ENCODE measurements around the gene KRTAP17-1.

KRTAP17-1 gene

DNA sequence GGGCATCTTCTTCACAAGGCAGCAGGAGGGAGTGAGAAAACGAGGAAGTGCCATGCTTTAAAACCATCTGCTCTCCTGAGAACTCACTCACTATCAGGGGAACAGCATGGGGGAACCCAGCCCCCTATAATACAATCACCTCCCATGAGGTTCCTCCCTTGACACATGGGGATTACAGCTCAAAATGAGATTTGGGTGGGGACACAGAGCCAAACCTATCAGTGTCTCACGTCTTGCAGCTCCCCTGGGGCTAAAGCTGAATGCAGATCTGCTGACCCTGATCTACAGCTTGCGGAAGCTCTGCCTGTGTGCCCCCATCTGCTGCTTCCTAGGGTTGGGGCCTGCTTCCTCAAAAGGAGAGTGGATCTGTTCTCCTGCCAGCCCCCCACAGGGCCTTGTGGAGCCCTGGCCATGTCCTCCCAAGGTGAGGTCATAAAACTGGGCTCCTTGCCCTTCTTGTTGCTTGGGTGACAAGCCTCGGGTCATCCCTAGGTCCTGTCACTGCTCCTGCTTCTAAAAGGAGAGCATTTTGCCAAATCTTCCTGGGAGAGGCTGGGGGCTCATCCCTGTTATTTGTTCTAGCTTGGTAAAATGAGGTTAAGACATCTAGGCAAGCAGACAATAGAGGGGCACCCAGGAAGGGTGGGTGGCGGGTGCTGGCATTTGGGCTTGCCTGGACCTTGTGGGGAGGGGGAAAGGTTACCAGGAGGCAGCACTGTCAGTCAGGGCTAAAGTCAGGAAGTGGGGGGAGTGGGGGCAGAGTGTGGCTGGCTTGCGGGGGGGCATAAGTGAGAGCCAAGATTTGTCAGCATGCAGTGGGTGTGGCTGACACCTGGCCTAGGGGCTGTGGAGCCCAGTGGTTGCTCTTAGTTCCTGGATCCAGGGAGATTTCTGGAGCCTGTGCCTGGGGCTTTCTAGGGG, 19.1 kb upstream of the KRTAP17-1 start:
- no peak overlapping the region for H3K27ac ChIP-seq (replicated peaks; ENCODE audit: low read length)
- H3K27me3 ChIP-seq (ENCODE audit: control insufficient read depth in 3 of 3, insufficient read depth in 3 of 3, low read depth in 1 of 3, low read length in 3 of 3), result no peaks in the 10 kb centered on the region
- H3K4me1 ChIP-seq (ENCODE audit: control insufficient read depth in 2 of 2, insufficient read depth in 1 of 2, low read depth in 1 of 2, low read length in 2 of 2), result no peaks in the 10 kb centered on the region
- no peaks in the 10 kb centered on the region for H3K9me3 ChIP-seq (replicated peaks in 1 of 2; ENCODE audit: control insufficient read depth in 2 of 2, insufficient read depth in 1 of 2, low read depth in 1 of 2, low read length in 2 of 2)
- H3K14ac ChIP-seq (ENCODE audit: low read length), result no peak overlapping the region
- no peak overlapping the region for H2AK5ac ChIP-seq (ENCODE audit: low read depth, low read length)
- H3K9ac ChIP-seq (ENCODE audit: low read depth, low read length, poor library complexity), result peak overlapping the region; percentile 10
- no peak overlapping the region for H2BK120ac ChIP-seq (ENCODE audit: low read depth, low read length)
- H2BK5ac ChIP-seq (ENCODE audit: low read length), result no peak overlapping the region
- no peak overlapping the region for H3K4me2 ChIP-seq (ENCODE audit: insufficient read depth, low read length, poor library complexity, severe bottlenecking)
- peak overlapping the region; percentile 77 for H3K18ac ChIP-seq (ENCODE audit: low read length)
- H4K8ac ChIP-seq (ENCODE audit: low read depth, low read length), result no peak overlapping the region
- no peak overlapping the region for H2BK12ac ChIP-seq (ENCODE audit: low read length)
- H4K91ac ChIP-seq (ENCODE audit: low read depth, low read length, poor library complexity), result peak overlapping the region; percentile 68
- no peak overlapping the region for H3K4me3 ChIP-seq (ENCODE audit: low read length in 2 of 2)
- no peak overlapping the region for H2BK15ac ChIP-seq (ENCODE audit: low read length)
- H3K4ac ChIP-seq (ENCODE audit: low read length), result no peak overlapping the region
- H2AFZ ChIP-seq (ENCODE audit: low read length), result no peak overlapping the region
- no CpG with 5 or more reads among the region's 6 CpGs for WGBS, 2 donors (ENCODE audit: extremely low coverage in 2 of 2, insufficient read length in 2 of 2, insufficient replicate concordance in 1 of 2)
- H3K36me3 ChIP-seq (replicated peaks in 1 of 2; ENCODE audit: control insufficient read depth in 2 of 2, insufficient read depth in 2 of 2, low read length in 2 of 2), result no peaks in the 10 kb centered on the region
- DNase-seq (ENCODE audit: low spot score), result no peak
- no peaks in the 10 kb centered on the region for H3K79me1 ChIP-seq (ENCODE audit: low read depth, low read length)
- H3K23ac ChIP-seq (ENCODE audit: low read depth, low read length, poor library complexity), result no peak overlapping the region

DNA sequence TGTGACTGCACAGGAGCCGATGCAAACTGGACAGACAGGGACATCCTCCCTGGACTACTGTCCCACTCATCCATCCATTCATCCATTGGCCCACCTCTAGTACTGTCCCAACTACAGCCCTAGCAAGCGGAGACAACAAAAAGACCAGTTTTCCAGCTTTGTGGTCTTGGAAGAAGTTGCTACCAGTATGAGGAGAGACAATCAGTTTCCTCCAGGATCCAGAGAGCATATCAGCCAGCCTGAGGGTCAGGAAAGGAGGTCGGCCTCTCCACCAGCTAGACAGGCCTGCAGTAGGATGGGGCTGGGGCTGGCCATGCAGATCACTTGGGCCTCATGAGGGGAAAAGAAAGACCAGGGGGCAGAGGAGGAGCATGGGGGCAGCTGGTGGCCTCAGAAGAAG, 18.3 kb upstream of the KRTAP17-1 start:
- H3K79me1 ChIP-seq (ENCODE audit: low read depth, low read length), result no peaks in the 10 kb centered on the region
- DNase-seq (ENCODE audit: low spot score), result no peak
- H3K18ac ChIP-seq (ENCODE audit: low read length), result no peak overlapping the region
- no peaks in the 10 kb centered on the region for H3K9me3 ChIP-seq (replicated peaks in 1 of 2; ENCODE audit: control insufficient read depth in 2 of 2, insufficient read depth in 1 of 2, low read depth in 1 of 2, low read length in 2 of 2)
- peak overlapping the region; percentile 32 for H2AK5ac ChIP-seq (ENCODE audit: low read depth, low read length)
- H3K36me3 ChIP-seq (replicated peaks in 1 of 2; ENCODE audit: control insufficient read depth in 2 of 2, insufficient read depth in 2 of 2, low read length in 2 of 2), result no peaks in the 10 kb centered on the region
- H3K4me3 ChIP-seq (ENCODE audit: low read length in 2 of 2), result no peak overlapping the region
- H2BK12ac ChIP-seq (ENCODE audit: low read length), result no peak overlapping the region
- no peak overlapping the region for H2BK120ac ChIP-seq (ENCODE audit: low read depth, low read length)
- H3K4me1 ChIP-seq (ENCODE audit: control insufficient read depth in 2 of 2, insufficient read depth in 1 of 2, low read depth in 1 of 2, low read length in 2 of 2), result no peaks in the 10 kb centered on the region
- no peak overlapping the region for H4K91ac ChIP-seq (ENCODE audit: low read depth, low read length, poor library complexity)
- H3K4ac ChIP-seq (ENCODE audit: low read length), result no peak overlapping the region
- no peak overlapping the region for H2BK15ac ChIP-seq (ENCODE audit: low read length)
- H3K27ac ChIP-seq (replicated peaks; ENCODE audit: low read length), result no peak overlapping the region
- no peaks in the 10 kb centered on the region for H3K27me3 ChIP-seq (ENCODE audit: control insufficient read depth in 3 of 3, insufficient read depth in 3 of 3, low read depth in 1 of 3, low read length in 3 of 3)
- no peak overlapping the region for H2BK5ac ChIP-seq (ENCODE audit: low read length)
- no peak overlapping the region for H3K9ac ChIP-seq (ENCODE audit: low read depth, low read length, poor library complexity)
- H3K23ac ChIP-seq (ENCODE audit: low read depth, low read length, poor library complexity), result no peak overlapping the region
- no peak overlapping the region for H4K8ac ChIP-seq (ENCODE audit: low read depth, low read length)
- H3K4me2 ChIP-seq (ENCODE audit: insufficient read depth, low read length, poor library complexity, severe bottlenecking), result no peak overlapping the region
- WGBS, 2 donors (ENCODE audit: extremely low coverage in 2 of 2, insufficient read length in 2 of 2, insufficient replicate concordance in 1 of 2), result no CpG with 5 or more reads among the region's 3 CpGs
- no peak overlapping the region for H3K14ac ChIP-seq (ENCODE audit: low read length)
- no peak overlapping the region for H2AFZ ChIP-seq (ENCODE audit: low read length)

DNA sequence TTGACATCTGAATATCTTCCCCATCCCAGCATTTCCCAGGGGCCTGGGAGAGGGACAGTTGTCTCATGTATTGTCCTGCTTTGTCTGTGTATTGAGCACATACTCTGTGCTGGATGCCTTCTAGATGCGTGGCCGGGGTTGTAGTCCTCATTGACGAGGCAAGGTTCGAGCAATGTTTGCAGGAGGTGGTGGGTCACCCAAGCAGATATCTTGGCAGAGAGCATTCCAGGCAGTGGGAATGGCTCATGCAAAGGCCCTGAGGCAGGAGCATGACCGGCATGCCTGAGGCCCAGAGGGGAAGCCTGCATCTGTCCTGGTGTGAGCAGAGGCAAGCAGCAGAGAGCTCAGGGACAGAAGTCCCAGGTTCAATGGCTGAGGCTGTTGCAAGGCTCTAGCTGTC, 17.6 kb upstream of the KRTAP17-1 start:
- Histone ChIP-seq H3K9ac (ENCODE audit: low read depth, low read length, poor library complexity) (no peak overlapping the region), H3K4me1 (ENCODE audit: control insufficient read depth in 2 of 2, insufficient read depth in 1 of 2, low read depth in 1 of 2, low read length in 2 of 2) (no peaks in the 10 kb centered on the region)

DNA sequence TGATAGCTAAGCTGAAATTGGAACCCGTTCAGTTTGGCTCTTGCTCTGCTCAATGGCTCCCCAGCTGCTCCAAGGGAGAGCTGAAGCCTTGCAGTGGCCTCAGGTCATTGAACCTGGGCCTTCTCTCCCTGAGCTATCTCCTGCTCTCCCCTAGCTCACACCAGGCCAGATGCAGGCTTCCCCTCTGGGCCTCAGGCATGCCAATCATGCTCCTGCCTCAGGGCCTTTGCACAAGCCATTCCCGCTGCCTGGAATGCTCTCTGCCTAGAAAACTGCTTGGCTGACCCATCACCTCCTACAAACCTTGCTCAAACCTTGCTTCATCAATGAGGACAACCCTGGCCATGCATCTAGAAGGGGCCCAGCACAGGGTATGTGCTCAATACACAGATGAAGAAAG, 16.7 kb upstream of the KRTAP17-1 start:
- H2BK15ac ChIP-seq (ENCODE audit: low read length), result no peak overlapping the region
- no peaks in the 10 kb centered on the region for H3K27me3 ChIP-seq (ENCODE audit: control insufficient read depth in 3 of 3, insufficient read depth in 3 of 3, low read depth in 1 of 3, low read length in 3 of 3)
- DNase-seq (ENCODE audit: low spot score), result no peak
- H3K23ac ChIP-seq (ENCODE audit: low read depth, low read length, poor library complexity), result no peak overlapping the region
- H2AFZ ChIP-seq (ENCODE audit: low read length), result no peak overlapping the region
- H3K14ac ChIP-seq (ENCODE audit: low read length), result peak overlapping the region; percentile 3
- H2BK12ac ChIP-seq (ENCODE audit: low read length), result no peak overlapping the region
- H3K36me3 ChIP-seq (replicated peaks in 1 of 2; ENCODE audit: control insufficient read depth in 2 of 2, insufficient read depth in 2 of 2, low read length in 2 of 2), result no peaks in the 10 kb centered on the region
- H3K27ac ChIP-seq (replicated peaks; ENCODE audit: low read length), result no peak overlapping the region
- H2BK5ac ChIP-seq (ENCODE audit: low read length), result no peak overlapping the region
- no peak overlapping the region for H2AK5ac ChIP-seq (ENCODE audit: low read depth, low read length)
- no peak overlapping the region for H3K4me3 ChIP-seq (ENCODE audit: low read length in 2 of 2)
- H4K91ac ChIP-seq (ENCODE audit: low read depth, low read length, poor library complexity), result no peak overlapping the region
- H3K4me1 ChIP-seq (ENCODE audit: control insufficient read depth in 2 of 2, insufficient read depth in 1 of 2, low read depth in 1 of 2, low read length in 2 of 2), result no peaks in the 10 kb centered on the region
- H3K9ac ChIP-seq (ENCODE audit: low read depth, low read length, poor library complexity), result no peak overlapping the region
- no peak overlapping the region for H4K8ac ChIP-seq (ENCODE audit: low read depth, low read length)
- WGBS, 2 donors (ENCODE audit: extremely low coverage in 2 of 2, insufficient read length in 2 of 2, insufficient replicate concordance in 1 of 2), result no CpG with 5 or more reads among the region's 2 CpGs
- no peaks in the 10 kb centered on the region for H3K9me3 ChIP-seq (replicated peaks in 1 of 2; ENCODE audit: control insufficient read depth in 2 of 2, insufficient read depth in 1 of 2, low read depth in 1 of 2, low read length in 2 of 2)
- H3K4ac ChIP-seq (ENCODE audit: low read length), result no peak overlapping the region
- H3K18ac ChIP-seq (ENCODE audit: low read length), result no peak overlapping the region
- no peak overlapping the region for H3K4me2 ChIP-seq (ENCODE audit: insufficient read depth, low read length, poor library complexity, severe bottlenecking)
- no peak overlapping the region for H2BK120ac ChIP-seq (ENCODE audit: low read depth, low read length)
- H3K79me1 ChIP-seq (ENCODE audit: low read depth, low read length), result no peaks in the 10 kb centered on the region

More for the DNA sequence above, 17.6 kb upstream of the KRTAP17-1 start:
- H4K8ac ChIP-seq (ENCODE audit: low read depth, low read length), result no peak overlapping the region
- H2BK15ac ChIP-seq (ENCODE audit: low read length), result no peak overlapping the region
- DNase-seq (ENCODE audit: low spot score), result no peak
- H2BK5ac ChIP-seq (ENCODE audit: low read length), result no peak overlapping the region
- no peak overlapping the region for H3K4me2 ChIP-seq (ENCODE audit: insufficient read depth, low read length, poor library complexity, severe bottlenecking)
- no peak overlapping the region for H2AK5ac ChIP-seq (ENCODE audit: low read depth, low read length)
- H3K14ac ChIP-seq (ENCODE audit: low read length), result peak overlapping the region; percentile 28
- no peaks in the 10 kb centered on the region for H3K9me3 ChIP-seq (replicated peaks in 1 of 2; ENCODE audit: control insufficient read depth in 2 of 2, insufficient read depth in 1 of 2, low read depth in 1 of 2, low read length in 2 of 2)
- WGBS, 2 donors (ENCODE audit: extremely low coverage in 2 of 2, insufficient read length in 2 of 2, insufficient replicate concordance in 1 of 2), result no CpG with 5 or more reads among the region's 5 CpGs
- peak overlapping the region; percentile 25 for H3K23ac ChIP-seq (ENCODE audit: low read depth, low read length, poor library complexity)
- no peaks in the 10 kb centered on the region for H3K27me3 ChIP-seq (ENCODE audit: control insufficient read depth in 3 of 3, insufficient read depth in 3 of 3, low read depth in 1 of 3, low read length in 3 of 3)
- peak overlapping the region; percentile 49 for H4K91ac ChIP-seq (ENCODE audit: low read depth, low read length, poor library complexity)
- no peak overlapping the region for H3K4ac ChIP-seq (ENCODE audit: low read length)
- peak overlapping the region; percentile 34 for H3K18ac ChIP-seq (ENCODE audit: low read length)
- no peak overlapping the region for H3K4me3 ChIP-seq (ENCODE audit: low read length in 2 of 2)
- H3K79me1 ChIP-seq (ENCODE audit: low read depth, low read length), result no peaks in the 10 kb centered on the region
- no peaks in the 10 kb centered on the region for H3K36me3 ChIP-seq (replicated peaks in 1 of 2; ENCODE audit: control insufficient read depth in 2 of 2, insufficient read depth in 2 of 2, low read length in 2 of 2)
- H2AFZ ChIP-seq (ENCODE audit: low read length), result no peak overlapping the region
- H2BK120ac ChIP-seq (ENCODE audit: low read depth, low read length), result no peak overlapping the region
- H2BK12ac ChIP-seq (ENCODE audit: low read length), result no peak overlapping the region
- H3K27ac ChIP-seq (replicated peaks; ENCODE audit: low read length), result no peak overlapping the region
